ENCODE measurements around the gene WDR75.
A peak's percentile ranks its signal among the peaks of the same experiment; 100 is the strongest.
"Not testable (repeated sequence)": the region's sequence is repeated elsewhere in the genome, so short reads cannot be mapped to it uniquely, and the experiment has no call there.

WDR75 gene

GRCh38 chr2:189440947-189441708 lies at the start of gene WDR75:
WDR75 (plus strand) TSS chr2:189441474; CDS start chr2:189441493, 19 bp downstream.
- peak; percentile 95 for DNase-seq

GRCh38 chr2:189393440-189394111 lies 47.7 kb upstream of the WDR75 start:
- no peak for DNase-seq

- no peak for DNase-seq
These were observed 46.7 kb upstream of the WDR75 start for GRCh38 chr2:189394525-189394924.

GRCh38 chr2:189402932-189403331 lies 38.3 kb upstream of the WDR75 start:
- no peak for DNase-seq

DNA sequence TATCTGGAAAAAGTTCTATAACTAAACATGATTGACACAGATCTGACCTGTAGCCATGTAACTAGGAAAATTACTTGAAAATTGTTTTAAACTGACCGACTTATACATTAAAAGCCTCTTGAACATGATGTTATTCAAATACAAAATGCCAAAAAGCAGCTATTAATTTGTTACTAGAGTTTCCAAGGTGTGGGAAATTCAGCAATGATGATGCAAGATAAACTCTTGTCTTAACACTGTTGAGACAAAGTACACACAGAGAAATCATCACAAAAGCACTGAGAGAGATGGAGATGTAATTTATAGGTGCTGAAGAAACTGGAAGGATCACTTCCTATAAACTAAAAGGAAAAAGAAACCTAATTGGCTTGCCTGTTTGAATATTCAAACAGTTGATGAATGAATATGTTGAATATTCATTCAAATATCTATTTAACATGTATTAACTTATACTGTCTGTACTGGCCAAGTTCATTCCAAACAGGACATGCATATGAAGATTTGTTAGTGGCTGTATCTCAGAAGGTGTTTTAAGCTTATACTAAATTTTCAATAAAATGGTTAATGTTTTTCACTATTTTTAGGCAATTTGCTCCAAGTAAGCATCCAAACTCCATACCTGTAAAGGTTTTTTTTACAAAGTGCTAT lies 34.6 kb upstream of the WDR75 start:
- no peak for DNase-seq

- no peak for DNase-seq
These were observed 33.7 kb upstream of the WDR75 start for GRCh38 chr2:189407281-189408209.

- no peak for DNase-seq
These were observed 33.0 kb upstream of the WDR75 start for GRCh38 chr2:189408294-189408693.

GRCh38 chr2:189409131-189409530 lies 32.1 kb upstream of the WDR75 start:
- no peak for DNase-seq

- DNase-seq = no peak
These were observed 31.6 kb upstream of the WDR75 start for GRCh38 chr2:189409647-189410046.

DNA sequence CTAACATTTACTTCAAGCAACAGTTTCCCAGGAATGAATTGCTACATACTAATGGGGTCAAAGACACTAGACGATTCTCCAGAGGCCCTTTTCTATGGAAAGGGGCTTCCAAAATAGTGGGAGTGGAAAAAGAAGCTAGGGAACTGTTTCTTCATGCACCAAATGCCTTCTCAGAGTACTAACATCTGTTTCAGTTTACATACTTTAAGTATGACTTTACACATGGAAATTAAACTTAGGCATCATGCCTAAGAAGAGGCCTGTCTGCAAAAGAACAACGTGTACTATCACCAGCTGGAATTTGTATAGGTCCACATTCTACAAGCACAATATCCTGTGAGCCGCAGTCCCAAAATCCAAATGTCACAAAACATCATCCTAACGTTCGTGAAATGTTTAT lies 29.4 kb upstream of the WDR75 start:
- no peak for DNase-seq

DNA sequence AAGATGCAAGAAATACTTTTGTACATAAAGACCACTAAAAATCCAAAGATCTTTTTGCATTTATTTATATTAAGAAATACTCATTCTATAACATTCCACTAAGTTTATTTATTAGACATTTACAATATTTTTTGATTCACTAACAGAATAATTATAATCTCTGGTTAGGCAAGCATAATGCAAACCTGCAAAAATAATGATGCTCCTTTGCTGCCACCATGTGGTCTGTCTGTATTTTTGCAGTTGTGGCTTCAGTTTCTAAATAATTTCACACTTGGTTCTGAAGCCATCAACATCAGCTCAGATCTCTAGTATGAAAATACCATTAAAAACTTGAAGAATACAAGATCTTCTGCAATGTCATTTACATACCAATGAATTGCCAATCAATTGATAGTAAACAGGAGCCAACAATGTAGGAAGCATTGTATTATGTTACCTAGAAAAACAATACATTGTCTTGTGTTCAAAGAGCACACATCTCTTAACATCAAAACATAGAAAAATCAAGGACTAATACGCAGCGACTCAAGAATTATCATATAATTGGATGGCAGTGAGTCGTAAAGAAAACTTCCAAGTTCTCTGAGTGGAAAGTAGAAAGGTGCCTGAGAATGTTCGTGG lies 28.8 kb upstream of the WDR75 start:
- peak; percentile 38 for DNase-seq

DNA sequence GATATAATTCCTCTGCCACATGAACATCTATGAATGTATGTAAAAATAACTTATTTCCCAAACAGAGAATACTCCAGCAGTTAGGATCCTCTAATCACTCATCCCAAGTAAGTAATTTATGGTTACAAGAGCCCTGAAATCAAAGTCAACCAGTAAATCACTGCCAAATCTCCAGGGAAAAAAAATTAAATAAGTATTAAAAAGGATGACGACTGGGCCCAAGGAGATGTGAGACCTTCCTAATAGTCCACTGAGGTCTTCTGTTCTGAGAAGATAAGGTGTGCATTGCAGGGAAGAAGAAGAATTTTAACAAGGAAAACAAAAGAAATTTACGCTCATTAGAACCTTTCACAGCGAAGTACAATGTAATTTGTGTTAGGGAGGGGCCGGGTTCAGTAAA lies 28.0 kb upstream of the WDR75 start:
- no peak for DNase-seq

- no peak for DNase-seq
These were observed 19.6 kb upstream of the WDR75 start for GRCh38 chr2:189421644-189422043.

DNA sequence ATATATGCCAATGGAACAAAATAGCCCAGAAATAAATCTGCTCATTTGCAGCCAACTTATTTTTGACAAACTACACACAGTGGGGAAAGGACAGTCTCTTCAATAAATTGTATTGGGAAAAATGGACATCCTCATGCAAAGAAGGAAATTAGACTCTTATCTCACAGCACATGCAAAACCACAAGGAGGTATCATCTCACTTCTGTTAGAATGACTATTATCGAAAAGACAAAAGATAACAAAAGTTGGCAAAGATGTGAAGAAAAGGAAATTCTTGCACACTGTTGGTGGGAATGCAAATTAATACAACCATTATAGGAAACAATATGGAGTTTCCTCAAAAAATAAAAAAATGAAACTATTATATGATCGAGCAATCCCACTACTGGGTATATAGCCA lies 16.3 kb upstream of the WDR75 start:
- DNase-seq = no peak

DNA sequence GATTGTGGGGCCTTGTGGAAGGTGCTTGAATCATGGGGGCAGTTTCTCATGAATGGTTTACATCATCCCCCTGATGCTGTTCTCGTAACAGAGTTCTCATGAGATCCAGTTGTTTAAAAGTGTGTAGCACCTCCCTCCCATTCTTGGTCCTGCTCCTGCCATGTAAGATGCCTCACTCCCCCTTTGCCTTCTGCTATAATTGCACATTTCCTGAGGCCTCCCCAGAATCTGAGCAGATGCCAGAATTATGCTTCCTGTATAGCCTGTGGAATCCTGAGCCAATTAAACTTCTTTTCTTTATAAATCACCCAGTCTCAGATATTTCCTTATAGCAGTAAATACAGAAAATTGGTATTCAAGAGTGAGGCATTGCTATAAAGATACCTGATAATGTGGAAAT lies 15.6 kb upstream of the WDR75 start:
- DNase-seq = no peak

DNA sequence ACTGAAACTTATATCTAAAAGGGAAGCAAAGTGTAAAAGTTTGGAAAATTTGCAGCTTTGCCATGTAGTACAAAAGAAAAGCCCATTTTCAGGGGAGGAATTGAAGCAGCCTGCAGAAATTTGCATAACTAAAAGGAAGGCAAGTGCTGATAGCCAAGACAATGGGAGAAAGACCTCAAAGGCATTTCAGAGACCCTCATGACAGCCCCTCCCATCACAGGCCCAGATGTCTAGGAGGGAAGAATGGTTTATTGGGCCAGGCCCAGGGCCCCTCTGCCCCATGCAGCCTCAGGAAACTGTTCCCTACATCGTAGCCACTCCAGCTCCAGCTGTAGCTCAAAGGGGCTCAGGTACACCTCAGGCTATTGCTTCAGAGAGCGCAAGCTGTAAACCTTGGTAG lies 14.4 kb upstream of the WDR75 start:
- DNase-seq = no peak

DNA sequence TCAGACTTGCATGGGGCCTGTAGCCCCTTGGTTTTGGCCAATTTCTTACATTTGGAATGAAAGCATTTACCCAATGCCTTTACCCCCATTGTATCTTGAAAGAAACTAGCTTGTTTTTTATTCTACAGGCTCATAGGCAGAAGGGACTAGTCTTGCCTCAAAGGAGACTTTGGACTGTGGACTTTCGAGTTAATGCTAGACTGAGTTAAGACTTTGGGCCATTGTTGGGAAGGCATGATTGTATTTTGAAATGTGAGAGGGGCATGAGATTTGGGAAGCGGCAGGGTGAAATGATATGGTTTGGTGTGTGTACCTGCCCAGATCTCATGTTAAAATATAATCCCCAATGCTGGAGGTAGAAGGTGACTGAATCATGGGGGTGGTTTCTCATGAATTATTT lies 13.4 kb upstream of the WDR75 start:
- DNase-seq = no peak

- not testable (repeated sequence) for DNase-seq
These were observed 10.8 kb upstream of the WDR75 start for GRCh38 chr2:189430448-189430847.

GRCh38 chr2:189435803-189436202 lies 5.5 kb upstream of the WDR75 start:
- DNase-seq = not testable (repeated sequence)

DNA sequence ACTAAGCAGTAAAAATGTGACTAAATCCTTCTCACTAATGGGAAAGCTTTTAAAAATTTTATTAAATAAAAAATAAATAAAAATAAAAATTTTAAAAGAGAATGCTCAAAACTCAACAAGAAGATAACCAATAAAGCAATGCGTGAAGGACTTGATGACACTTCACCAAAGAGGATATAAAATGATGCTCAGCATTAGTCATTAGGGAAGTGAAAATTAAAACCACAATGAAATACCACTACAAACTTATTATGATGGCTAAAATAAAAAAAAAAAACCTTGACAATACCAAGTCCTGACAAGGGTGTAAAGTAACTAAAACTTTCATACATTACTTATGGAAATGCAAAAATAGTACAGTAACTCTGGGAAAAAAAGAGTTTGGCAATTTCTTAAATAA lies 3.3 kb upstream of the WDR75 start:
- DNase-seq = no peak

GRCh38 chr2:189439342-189439741 lies 1.9 kb upstream of the WDR75 start:
- DNase-seq = no peak

DNA sequence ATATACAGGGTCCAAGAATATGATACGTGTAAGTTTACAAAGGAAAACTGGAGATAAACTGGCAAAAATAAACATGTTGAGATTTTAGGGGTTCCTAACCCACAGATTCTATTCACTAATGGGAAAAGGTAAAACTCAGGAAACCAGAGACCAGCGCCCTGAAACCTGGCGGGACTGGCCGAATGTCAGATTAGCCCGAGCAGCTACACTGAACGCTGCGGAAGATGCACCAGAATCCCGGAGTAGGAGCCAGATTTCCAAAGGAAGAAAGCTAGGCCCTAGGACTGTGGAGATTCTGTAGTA lies 679 bp upstream of the WDR75 start:
- DNase-seq = no peak

- DNase-seq = no peak
These were observed 418 bp downstream of the WDR75 start for GRCh38 chr2:189441709-189442074.

Data from activated naive CD4-positive, alpha-beta T cell treated with Interleukin-2 at 50 U/mL for 16 hours (primary cell).